GM12864 (cell line): ENCODE measurements around the gene HEPN1.

Experiments
- DNase-seq: peaks from one replicate; pipeline ENCODE4 v3.0.0-alpha.2; 2011; ENCODE audit warnings: low read depth
- H3K4me3 ChIP-seq: 2 replicates; pipeline ENCODE4 v1.5.1; 2011; ENCODE audit warnings: mild to moderate bottlenecking, low read depth, low read length, control low read depth
- TF ChIP-seq, protein P1 (sequence below): IDR thresholded peaks from 2 replicates; pipeline ENCODE4 v1.5.1; 2011; ENCODE audit warnings: low read depth, mild to moderate bottlenecking, moderate library complexity, low read length, control low read depth, inconsistent platforms; ENCODE audit errors: missing control alignments

The HEPN1 gene

GRCh38 chr11:124874571-124875255, 44.3 kb upstream of the HEPN1 start:
- no peak overlapping the region for H3K4me3 ChIP-seq
- DNase-seq = no peak
- TF ChIP-seq, protein P1, sequence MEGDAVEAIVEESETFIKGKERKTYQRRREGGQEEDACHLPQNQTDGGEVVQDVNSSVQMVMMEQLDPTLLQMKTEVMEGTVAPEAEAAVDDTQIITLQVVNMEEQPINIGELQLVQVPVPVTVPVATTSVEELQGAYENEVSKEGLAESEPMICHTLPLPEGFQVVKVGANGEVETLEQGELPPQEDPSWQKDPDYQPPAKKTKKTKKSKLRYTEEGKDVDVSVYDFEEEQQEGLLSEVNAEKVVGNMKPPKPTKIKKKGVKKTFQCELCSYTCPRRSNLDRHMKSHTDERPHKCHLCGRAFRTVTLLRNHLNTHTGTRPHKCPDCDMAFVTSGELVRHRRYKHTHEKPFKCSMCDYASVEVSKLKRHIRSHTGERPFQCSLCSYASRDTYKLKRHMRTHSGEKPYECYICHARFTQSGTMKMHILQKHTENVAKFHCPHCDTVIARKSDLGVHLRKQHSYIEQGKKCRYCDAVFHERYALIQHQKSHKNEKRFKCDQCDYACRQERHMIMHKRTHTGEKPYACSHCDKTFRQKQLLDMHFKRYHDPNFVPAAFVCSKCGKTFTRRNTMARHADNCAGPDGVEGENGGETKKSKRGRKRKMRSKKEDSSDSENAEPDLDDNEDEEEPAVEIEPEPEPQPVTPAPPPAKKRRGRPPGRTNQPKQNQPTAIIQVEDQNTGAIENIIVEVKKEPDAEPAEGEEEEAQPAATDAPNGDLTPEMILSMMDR = no peak

DNA sequence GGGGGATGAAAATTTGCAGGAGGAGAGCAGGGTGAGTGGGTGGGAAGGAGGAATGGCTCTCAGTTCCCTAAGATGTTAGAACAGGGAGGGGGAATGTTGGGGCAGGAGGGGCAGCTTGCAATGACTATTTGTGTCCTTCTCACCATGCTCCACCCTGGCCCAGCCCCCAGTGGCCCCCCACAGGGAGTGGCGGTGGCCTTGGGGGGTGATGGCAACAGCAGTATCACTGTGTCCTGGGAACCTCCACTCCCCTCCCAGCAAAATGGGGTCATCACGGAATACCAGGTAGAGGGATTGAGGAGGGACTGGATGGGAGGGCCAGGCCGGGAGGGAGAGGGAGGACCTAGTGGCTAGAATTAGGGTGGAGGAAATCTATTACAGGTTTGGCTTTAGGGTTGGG, 43.6 kb upstream of the HEPN1 start:
- DNase-seq = no peak
- no peak overlapping the region for H3K4me3 ChIP-seq
- TF ChIP-seq, protein P1 = no peak

DNA sequence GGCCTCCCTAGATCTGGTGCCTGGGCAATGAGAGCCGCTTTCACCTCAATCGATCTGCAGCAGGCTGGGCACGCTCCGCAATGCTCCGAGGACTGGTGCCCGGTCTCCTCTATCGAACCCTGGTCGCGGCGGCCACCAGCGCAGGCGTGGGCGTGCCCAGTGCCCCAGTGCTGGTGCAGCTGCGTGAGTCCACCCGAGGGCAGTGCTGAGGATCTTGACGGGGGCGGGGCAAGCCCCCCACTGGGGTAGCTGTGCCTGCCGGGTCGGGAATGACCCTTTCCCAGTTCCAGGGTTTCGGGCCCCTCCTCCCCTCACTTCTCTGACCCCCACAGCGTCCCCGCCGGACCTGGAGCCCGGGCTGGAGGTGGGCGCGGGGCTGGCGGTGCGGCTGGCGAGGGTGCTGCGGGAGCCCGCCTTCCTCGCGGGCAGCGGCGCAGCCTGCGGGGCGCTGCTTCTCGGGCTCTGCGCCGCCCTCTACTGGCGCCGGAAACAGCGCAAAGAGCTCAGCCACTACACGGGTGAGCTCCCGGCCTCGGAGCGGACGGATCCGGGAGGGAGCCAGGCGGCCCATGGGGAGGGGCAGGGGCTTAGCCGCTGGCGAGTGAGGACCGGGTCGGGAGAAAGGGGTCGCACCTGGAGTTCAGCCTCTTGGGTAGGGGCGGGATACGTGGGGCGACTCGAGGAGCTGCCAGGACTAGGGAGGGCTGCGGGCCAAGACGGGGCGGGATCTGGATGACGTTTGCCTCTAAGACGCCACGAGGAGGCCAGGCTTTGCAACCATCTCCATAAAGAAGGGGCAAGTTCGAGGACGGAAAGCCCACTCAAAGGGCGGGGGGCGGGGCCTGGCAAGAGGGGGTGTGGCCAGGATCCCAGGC, 42.9 kb upstream of the HEPN1 start:
- H3K4me3 ChIP-seq = peak overlapping the region; percentile 71
- peak; percentile 30 for DNase-seq
- TF ChIP-seq, protein P1 = peak; percentile 71

DNA sequence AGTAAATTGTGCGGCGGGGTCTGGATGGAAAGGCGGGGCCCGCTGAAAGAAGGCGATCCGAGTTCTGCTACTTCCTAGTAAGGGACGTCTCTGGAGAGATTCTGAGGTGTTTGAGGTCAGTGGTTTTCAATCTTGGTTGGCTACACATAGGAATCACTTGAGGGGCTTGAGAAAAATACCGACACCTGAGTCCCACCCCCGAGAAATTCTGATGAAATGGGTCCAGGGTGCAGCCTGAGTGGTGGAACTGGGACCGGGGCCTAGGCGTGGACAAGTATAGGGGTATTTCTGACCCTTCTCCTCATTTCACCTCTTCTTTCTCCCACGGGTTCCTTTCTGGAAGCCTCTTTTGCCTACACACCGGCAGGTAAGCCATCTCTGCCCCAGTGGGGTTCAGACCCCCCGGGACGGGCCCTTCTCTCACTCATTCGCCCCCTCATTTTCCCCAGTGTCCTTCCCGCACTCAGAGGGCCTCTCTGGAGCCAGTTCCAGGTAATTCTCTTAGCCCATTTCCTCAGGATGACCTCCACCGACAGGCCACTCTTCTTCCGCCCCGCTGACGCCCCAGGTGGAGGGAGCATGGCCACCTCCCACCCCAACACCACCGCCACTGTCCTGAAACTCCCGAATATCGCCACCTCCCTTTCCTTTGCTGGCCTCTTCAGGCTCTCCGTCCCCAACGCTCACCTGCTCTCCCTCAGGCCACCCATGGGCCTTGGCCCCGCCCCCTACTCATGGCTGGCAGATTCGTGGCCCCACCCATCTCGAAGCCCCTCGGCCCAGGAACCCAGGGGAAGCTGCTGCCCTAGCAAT, 42.0 kb upstream of the HEPN1 start:
- peak overlapping the region; percentile 71 for H3K4me3 ChIP-seq
- no peak for DNase-seq
- TF ChIP-seq, protein P1 = no peak

GRCh38 chr11:124877631-124877909, 41.5 kb upstream of the HEPN1 start:
- H3K4me3 ChIP-seq = no peak overlapping the region
- no peak for DNase-seq
- TF ChIP-seq, protein P1 = no peak

GRCh38 chr11:124877910-124878758, 40.9 kb upstream of the HEPN1 start:
- no peak overlapping the region for H3K4me3 ChIP-seq
- TF ChIP-seq, protein P1 = no peak
- DNase-seq = no peak
